Measurements from ENCODE around the gene TRAPPC14.

- TF ChIP-seq CTCF (IDR thresholded peaks at IDR 0.05): no peak
- no peak for TF ChIP-seq POLR2A (IDR thresholded peaks at IDR 0.05)
Observed at GRCh38 chr7:100105534-100105933, 53.0 kb downstream of the TRAPPC14 start.
